GM19099 (cell line): ENCODE measurements around the gene COMMD3.

Experiments
- POLR2A ChIP-seq: IDR thresholded peaks from 3 replicates; pipeline ENCODE4 v1.6.1; 2011; ENCODE audit warnings: low read depth; ENCODE audit not compliant: insufficient read length; ENCODE audit errors: extremely low read depth

COMMD3 gene

GRCh38 chr10:22325272-22326144 lies 9.3 kb downstream of the COMMD3 start:
- peak; percentile 23 for TF ChIP-seq POLR2A

- TF ChIP-seq POLR2A = no peak
Observed at GRCh38 chr10:22326145-22326702, 10.0 kb downstream of the COMMD3 start.

DNA sequence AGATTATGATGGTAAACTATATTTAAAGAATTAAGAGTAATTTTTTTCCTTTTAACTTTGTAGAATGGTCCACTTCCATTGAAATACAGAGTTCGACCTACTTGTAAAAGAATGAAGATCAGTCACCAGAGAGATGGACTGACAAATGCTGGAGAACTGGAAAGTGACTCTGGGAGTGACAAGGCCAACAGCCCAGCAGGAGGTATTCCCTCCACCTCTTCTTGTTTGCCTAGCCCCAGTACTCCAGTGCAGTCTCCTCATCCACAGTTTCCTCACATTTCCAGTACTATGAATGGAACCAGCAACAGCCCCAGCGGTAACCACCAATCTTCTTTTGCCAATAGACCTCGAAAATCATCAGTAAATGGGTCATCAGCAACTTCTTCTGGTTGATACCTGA lies 13.0 kb downstream of the COMMD3 start:
- no peak for TF ChIP-seq POLR2A

DNA sequence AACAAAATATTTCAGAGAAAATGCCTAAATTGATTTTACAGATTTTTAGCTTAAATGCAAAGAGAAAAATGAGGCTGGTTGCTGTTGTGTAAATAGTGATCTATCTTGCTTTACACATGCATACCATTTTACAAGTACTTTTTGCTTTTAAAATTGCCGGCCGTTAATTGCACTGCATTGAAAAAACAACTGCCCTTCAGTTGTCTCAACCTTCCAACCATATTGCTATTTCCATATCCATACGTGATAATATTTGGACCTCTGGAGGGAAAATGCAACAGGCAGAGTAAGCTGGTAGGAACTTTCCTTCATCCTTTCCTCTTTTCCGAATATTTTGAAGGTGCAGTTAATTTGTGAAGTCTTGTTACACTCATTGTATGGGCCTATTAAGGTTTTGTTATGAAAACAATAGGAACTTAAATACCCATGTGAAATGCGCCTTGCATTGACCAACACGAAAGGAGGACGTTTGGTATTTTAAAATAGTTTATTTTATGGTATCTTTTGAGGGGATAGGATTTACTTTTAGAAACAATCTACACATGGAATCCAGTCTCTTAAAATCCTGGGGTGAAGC lies 16.0 kb downstream of the COMMD3 start:
- TF ChIP-seq POLR2A = no peak

DNA sequence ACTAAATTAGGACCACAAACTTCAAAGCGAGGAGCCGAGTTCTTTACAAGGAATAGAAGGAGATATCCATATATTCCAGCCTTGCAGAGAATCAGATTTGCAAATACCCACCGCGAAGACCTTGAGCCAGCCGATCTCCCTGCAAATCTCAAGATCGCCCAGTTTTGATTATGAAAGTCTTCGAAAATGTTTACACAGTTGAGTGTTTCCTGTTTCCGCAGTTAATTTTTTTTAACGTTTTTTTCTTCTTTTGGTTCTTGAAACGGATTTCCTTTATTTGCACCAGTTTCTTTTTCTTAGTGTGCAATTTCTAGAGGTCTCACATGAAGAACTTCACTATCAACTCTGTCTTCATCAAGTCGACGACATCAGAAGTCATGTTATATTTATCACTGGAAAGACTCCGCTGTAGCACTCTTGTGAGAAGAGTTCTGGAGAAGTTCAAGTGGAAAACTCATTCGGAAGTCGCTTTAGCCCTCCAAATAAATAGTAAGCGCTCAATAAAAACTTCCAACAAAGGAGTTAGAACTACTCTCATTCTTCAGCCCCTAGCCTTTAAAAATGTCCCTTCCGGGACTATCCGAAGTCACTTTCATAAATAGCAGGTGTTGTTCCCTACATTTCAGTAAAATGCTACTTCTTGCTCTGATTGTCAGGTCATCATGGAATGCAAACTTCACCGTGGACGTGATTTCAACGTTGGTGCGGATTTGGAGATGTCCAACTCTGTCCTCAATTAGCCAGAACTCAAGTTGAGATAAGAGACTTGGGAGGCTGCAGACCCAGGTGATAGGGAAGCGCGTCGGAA lies 17.2 kb downstream of the COMMD3 start:
- TF ChIP-seq POLR2A = peak; percentile 33

DNA sequence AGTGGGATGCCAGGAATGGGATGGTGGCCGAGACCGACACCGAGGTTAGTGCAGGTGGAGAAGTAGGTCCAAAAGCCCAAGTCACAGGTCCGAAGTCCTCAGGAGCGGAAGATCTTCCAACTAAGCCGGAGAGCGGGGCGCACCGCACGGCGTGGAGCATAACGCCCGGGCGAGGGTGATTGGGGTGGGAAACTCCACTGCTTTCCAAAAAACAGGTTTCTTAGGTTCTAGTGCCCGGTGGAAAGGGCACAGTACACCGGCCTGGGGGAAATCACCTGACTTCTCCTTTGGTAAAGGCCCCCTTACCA lies 17.7 kb downstream of the COMMD3 start:
- TF ChIP-seq POLR2A = no peak

DNA sequence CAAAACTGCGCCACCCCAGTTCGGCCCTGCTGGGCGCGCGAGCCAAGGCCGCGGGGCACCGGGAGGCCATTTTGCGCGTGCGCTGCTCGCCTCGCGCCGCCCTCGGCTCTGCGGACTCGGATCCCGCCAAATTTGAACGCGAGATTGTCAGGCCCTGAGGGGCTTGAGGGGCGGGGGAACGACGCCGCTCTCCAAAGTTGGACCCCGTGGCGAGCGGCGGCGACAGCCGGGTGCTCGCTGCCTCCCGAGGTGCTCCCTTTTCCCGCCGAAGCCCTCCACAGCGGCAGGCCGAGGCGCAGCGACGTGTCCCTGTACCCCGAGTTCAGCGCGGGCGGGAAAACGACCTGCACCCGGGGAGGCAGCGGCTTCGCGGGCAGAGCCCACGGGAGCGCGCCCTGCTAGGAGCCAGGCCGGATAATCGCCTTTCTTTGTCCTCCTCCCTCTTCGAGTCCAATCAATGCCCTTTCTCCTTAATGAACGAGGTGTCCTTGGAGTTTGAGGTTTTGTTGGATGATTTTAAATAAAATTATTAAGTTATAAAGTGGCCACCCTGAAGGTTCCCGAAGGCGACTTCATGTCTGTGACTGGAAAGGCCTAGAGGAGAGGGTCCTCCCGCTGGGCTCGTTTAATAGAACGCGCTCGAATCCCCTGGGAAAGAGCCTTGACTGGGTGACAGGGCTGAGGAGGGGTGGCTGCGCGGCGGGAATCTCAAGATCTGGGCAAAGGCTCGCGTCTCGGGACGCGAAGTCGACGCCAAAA lies 18.4 kb downstream of the COMMD3 start:
- TF ChIP-seq POLR2A = no peak

DNA sequence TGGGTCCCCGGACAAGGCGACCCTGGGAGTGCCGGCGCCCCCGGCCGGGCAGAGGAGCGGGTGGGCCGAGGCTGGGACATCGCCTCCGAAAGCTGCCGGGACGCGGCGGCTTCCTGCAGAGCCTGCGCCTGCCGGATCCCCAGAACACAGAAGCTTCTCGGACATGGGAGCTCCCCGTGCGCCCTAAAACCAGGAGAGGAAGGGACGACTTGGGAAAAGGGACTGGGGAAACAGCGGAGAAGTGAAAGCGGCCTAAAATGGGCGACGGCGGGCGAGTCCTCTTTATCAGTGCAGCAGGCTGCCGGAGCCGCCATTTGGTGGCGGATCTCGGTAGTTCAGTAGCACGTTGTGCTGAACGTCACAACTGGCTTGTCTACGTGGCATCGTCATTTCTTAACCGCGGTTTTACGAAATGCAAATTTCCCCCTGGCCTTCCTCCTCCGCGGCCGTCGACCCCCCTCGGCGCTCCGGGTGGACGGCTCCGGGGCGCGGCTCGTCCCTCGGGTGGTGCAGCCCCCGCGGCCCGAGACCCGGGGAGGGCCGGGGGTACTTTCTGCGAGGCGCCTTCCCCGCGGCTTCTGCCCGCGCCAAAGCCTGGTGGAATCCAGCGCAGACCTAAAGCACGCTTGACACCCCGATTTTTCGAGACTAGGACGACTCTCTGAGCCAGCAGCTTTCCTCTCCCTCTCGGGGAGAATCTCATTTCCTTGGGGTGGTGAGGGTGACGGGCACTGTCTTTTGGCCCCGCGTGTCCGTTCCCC lies 19.2 kb downstream of the COMMD3 start:
- peak; percentile 81 for TF ChIP-seq POLR2A

- TF ChIP-seq POLR2A = no peak
Observed at GRCh38 chr10:22338185-22338900, 22.2 kb downstream of the COMMD3 start.

DNA sequence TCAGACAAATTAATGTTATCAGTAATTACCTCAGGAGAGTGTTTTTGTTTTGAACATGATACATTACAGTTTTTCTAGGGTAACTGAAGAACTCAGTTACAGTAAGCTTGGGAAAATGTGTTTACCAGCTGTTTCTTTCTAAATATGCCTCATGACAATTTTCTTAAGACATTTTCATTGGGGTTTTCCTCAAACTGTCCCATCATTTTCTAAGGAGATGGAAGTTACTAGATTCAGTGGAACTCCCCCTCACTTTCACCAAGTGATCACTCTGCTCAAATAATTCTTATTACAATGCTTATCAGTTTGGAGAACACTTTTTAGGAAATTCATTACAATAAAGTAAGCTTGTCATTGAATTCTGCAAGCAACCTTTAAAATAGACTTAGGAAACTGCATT lies 22.7 kb downstream of the COMMD3 start:
- TF ChIP-seq POLR2A = no peak

DNA sequence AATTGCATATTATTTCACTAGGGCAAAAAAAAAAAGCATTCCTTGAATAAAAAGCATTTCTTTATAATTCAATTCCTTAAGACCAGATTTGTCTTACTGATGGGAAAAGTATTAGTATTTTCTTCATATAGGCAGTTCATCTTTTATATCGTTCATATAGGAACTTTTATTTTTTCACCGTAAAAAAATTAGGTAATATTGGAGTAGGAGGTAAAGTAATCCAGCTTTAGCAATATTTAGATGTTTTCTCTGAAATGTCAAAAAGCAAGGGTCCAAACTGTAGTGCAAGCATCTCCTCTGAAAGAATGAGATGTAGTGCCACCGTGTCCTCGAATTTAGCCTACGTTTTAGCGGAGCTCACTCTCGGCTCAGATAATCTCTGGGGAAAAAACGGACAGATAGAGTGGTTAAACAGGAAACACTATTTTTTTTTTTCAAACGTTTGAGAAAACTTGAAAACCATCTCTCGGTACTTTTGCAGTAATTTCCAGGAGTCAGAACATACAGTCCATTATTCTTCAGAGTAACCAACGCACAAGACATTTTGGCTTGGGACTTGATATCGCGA lies 23.7 kb downstream of the COMMD3 start:
- TF ChIP-seq POLR2A = no peak

DNA sequence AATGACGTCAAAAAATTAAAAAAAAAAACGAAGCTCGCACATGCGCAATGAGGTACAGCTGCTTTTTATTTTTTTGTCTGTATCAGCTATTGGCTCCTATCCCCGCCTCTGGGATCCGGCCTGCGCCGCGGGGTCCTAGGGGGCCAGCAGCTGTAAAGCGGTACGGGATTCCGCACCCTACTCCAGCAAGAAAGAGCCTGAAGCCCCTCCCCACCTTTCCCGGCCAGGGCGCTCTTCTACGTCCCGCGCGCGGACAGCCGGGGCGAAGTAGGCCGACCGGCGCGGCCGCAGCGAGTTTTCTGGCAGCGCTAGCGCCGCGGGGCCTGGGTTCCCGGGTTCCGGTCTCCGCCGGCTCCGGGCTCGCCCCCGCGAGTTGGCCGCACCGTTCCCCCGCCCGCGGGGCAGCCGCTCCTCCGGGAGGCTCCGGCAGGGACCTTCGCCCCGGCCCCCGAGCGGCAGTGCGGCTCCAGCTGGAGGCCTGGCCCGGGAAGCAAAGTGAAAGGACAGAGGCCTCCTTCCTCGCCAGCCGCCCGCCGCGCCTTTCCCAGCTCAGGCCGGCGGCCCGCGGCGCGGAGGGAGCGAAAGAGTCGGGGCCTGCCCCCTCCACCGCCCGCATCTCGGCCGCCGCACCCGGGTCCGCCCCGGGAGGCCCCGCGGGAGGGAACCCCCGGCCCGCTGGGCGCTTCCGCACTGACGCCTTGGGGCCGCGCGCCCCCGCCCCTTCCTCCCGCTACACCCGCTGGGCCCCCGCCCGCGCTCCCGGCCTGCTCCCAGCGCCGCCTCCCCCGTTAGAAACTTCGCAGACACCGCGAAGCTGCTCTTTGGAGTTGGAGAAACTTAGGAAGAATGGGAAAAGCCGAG lies 24.4 kb downstream of the COMMD3 start:
- TF ChIP-seq POLR2A = peak; percentile 52
